ENCODE data around the gene PCTP.

Gene PCTP

DNA sequence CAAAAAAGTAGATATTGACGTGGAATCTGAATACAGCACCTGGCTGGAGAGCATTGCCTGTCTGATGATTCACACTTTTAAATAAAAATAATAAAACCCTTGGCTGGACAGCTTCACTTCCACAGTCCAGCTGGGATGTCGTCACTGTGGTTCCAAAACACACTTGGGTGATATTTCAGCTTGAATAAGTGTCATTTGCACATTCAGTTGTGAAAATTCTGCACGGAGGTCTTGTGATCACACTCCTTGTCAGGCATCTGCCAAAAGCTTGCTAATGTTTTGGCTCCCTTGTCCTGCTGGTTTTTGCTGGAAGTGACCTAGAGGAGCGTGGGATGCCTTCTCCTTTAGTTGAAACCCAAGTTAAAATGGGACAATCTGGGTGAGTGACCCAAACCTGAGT is 60.7 kb downstream of the PCTP start:
- no peak for DNase-seq

DNA sequence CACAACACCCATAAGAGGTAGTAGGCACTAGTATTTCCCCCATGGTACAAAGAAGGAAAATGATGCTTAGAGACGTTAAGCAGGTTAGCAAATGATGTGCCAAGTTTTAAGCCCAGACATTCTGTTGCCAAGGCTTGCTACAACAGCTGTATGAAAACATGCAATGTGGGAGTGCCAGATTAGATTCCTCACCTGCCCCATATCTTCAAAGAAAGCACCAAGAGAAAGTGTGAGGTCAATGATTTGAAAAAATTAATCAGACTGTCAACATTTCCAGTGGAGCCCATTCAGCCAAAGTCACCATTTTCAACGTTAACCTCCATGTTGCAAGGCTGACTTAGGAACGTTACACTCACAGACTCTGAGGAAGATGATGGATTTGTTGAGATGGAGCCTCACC is 61.5 kb downstream of the PCTP start:
- no peak for DNase-seq

DNA sequence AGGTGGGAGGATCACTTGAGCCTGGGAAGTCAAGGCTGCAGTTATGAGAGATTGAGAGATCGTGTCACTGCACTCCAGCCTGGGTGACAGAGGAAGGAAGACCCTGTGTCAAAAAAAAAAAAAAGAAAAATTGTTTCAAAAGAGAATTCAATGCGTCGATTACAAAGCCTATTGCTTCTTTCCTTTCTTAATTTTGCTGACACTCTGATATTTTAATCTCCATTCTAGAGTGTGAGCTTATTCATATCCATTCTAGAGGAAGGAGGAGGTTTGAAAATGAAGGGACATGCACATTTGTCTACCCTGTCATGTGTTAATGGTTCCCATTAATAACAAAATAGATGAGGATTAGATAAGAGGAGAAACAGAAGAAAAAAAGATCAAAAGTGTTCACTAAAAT is 63.1 kb downstream of the PCTP start:
- no peak for DNase-seq

DNA sequence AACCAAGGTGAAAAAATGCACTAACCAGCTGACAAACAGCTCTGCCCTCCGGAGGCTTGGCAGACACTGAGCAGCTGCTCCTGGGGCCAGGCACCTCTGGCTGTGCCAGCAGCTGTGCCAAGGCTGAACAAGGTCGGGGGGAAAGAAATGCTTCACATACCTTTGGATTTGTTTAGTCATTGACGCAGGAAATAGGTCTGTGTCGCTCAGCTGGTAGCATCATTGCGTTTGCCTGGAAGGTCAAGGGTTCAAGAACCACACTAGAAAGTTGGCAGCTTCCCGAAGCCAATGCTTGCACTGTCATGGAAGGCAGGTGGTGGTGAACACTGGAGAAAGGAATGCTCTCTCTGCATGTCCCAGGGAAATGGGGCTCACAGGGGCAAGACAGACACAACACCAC is 63.5 kb downstream of the PCTP start:
- no peak for DNase-seq

DNA sequence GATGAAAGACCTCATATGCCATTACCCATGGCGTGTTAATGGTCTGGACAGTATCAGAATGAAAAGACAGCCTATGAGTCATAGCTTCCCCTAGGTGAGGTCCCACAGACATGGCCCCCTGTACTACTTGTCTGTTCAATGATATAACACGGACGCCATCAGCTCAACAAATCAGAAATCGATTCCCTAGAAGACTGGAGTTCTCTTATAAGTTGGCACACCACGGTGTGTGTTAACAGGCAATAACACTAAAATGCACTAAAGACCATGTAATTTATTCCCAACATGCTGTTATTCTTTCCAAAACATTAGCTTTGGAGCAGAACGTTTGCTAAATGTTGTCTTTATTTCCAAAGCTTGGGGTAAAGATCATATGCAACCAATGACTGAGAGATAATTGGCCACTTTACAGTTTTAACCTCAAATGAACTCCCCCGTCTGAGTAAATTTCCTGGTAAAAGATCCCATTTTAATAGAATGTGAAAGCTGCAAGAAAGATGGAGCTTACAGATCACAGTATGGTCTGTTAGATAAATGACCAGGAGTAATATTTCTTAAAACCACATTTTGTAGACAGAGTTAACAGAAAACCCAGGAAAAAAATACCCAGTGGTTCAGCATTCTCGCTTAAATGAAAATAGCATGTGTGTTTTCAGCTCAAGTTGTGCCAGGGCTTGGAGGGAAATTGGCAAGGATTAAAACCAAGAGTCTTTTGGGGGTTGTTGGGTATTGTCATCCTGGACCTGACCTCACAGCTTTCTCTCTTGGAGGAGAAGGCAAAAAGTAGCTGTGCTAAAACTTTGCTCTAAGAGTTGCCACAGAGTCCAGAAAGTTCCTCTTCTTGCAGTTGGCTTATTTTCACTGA is 65.9 kb downstream of the PCTP start:
- no peak for DNase-seq

DNA sequence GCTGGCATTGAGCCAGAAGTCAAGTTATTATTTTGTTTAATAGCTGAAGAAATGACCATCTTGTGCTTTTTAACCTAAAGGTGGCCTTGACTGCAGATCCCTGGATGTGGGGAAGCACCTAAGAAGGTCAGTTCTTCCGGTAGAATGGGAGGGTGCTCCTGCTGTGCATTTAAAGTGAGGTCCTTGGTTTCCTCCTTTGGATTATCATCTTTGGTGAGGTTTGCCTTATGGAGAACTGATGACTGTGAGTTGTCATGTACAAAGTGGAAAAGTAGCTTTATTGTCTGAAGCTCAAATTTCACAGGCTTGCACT is 66.5 kb downstream of the PCTP start:
- DNase-seq = no peak

DNA sequence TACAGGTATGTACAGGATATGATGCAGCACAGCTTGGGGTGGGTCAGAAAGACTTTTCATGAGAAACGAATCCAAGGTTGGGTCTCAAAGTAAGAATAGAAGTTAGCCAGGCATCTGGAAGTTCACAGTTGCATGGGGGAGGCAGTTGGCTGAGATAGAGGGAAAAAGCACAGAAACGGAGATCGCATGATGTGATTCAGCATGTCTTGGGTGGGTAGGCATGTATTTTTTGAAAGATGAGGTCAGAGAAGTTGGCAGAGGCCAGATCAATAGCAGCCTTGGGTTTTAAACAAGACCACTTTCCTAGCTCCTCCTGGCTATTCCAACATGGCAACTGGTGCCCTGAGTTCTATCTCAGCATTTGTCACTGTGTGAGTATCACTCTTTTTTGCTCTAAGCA is 67.2 kb downstream of the PCTP start:
- DNase-seq = no peak

DNA sequence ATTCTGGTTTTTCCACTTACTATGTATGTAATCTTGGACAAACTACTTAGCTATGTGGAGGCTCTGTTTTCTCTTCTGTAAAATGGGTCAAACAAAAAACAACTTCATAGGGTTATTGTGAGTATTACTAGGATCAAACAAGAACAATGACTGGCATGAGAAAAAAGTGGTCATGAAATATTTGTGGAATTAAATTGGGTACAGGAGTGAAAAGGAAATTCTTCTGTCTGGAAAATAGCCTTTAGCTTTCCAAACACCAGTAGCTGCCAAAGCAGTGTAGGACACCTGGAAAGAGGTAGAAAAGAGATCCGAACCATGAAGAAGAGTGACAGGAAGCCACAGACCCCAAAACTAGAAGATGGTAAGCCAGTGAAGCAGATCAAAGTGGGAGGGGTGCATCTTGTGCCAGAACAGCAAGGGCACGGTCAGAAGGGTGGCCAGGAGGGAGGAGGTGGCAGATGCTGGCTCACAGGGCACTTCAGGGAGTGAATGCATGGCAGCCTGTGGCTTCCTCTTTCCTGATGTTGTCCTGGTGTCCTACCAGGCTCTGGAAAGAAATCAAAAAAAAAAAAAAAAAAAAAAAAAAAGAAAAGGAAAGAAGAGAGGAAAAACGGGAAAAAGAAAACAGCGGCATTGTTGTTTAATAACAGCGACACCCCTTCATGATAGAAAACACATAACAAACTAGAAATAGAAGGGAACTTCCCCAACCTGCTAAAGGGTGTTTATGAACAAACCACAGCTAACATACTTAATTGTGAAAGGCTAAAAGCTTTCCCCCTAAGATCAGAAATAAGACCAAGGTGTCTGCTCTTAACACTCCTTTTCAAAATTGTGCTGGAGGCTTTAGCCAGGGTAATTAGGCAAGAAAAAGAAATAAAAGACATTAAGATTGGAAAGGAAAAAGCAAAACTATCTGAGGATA is 67.9 kb downstream of the PCTP start:
- DNase-seq = no peak

DNA sequence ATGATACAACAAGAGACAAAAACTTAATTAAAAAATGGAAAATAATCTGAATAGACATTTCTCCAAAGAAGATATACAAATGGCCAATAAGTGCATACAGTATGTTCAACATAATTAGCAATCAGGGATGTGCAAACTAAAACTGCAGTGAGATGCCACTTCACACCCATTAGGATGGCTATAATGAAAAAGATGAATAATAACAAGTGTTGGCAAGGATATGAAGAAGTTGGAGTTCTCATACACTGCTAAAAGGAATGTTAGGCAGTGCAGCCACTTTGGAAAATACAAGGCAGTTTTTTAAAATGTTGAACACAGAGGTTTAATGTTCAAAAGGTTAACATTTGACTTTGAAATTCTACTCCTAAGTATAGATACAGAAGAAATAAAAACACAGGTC is 69.8 kb downstream of the PCTP start:
- no peak for DNase-seq

DNA sequence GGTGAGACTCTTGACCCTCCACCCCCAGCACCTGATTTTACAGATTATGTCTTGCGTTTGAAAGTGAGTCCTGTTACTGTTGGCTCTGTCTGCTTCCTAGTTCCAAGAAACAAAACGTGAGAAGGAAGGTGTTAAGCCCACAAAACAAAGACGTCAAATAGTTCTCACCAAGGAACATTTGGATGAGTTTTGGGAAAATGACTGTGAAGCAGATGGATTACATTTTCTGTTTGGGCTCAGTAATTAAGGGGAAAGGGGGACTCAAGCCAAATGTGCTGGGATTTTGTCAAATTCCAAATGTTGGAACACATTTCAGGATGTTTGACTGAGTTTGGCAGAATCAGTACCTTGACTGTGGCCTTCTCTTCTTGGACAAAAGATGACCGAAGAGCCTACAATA is 71.2 kb downstream of the PCTP start:
- DNase-seq = no peak

DNA sequence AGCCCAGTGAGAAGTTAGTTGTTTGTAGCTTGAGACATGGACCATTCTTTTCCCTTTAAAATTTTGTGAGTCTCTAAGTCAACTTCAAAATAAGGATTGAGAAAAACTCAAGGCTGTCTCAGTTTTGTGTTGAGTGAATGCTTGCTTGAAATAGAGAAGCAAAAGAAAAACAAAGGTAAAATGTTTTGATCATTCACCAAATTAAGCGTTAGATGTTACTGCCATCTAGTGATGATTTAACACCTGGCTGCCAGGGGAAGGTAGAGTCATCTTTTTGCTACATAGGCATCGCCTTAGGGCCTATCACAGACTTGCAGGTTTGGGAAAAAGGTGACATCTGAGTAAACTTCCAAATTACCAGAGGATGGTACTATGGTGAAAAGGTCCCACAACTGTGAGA is 74.4 kb downstream of the PCTP start:
- DNase-seq = no peak
